ENCODE results near the gene STXBP3. TPM values are rescaled to one million over a fixed set of nuclear protein-coding genes. Genes with fewer than 3 reads are reported as not detected.
"Not testable (repeated sequence)": the region's sequence is repeated elsewhere in the genome, so short reads cannot be mapped to it uniquely, and the experiment has no call there.

The STXBP3 gene, protein sequence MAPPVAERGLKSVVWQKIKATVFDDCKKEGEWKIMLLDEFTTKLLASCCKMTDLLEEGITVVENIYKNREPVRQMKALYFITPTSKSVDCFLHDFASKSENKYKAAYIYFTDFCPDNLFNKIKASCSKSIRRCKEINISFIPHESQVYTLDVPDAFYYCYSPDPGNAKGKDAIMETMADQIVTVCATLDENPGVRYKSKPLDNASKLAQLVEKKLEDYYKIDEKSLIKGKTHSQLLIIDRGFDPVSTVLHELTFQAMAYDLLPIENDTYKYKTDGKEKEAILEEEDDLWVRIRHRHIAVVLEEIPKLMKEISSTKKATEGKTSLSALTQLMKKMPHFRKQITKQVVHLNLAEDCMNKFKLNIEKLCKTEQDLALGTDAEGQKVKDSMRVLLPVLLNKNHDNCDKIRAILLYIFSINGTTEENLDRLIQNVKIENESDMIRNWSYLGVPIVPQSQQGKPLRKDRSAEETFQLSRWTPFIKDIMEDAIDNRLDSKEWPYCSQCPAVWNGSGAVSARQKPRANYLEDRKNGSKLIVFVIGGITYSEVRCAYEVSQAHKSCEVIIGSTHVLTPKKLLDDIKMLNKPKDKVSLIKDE
- 118 TPM for total RNA-seq
- polyA plus RNA-seq, result 36.7 TPM

DNA sequence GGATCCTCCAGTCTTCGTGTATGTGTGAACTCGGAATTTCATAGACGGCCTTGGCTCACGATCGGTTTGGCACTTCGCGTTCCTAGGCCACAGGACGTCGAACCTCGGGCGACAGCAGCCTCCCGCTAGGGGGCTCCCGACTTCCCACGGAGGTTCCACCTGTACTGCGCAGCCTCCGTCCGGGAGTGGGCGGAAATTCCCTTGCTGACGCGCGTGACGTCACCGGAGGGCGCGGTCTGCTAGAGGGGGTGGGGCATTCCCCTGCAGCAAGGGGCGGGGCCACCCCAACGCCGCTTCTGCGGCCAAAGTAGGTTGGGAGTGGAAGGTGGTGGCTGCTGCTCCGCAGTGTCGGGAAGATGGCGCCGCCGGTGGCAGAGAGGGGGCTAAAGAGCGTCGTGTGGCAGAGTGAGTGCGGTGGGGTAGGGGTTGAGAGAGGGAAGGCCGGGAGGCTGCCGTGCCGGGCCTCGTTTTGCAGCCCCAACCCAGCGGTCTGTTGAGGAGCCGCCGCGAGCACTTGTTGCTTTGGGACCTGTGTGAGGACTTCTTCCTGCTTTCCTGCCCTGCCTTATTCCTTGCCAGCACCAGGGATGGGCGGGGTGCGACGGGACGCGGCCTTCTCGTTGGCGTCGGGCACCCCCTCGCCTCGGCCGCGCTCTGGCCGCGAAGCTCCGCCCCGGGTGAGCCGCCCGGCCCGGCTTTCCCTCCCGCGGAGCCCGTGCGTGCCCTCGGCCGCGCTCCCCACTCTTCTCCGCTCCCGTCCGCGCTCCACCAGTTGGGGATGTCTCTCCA lies at the start of gene STXBP3:
Gene STXBP3, plus strand, starts transcription at position 293 of the 789 bp plus-strand sequence. Its CDS starts 64 bp downstream, at position 357.
- under 1% methylated on average over 75 of the region's 75 CpGs for WGBS
- H3K4me3 ChIP-seq (ENCODE audit: low read depth, low read length), result peak within 1 kb of the TSS; percentile 83
- peak; percentile 96 for DNase-seq (ENCODE audit: extremely low spot score)
- H3K4me1 ChIP-seq (ENCODE audit: insufficient read depth), result no peaks in the 10 kb centered on the region
- no peaks in the 10 kb centered on the region for H3K36me3 ChIP-seq (ENCODE audit: insufficient read depth)
- peak within 1 kb of the TSS; percentile 96 for H3K27ac ChIP-seq (ENCODE audit: low read depth)

DNA sequence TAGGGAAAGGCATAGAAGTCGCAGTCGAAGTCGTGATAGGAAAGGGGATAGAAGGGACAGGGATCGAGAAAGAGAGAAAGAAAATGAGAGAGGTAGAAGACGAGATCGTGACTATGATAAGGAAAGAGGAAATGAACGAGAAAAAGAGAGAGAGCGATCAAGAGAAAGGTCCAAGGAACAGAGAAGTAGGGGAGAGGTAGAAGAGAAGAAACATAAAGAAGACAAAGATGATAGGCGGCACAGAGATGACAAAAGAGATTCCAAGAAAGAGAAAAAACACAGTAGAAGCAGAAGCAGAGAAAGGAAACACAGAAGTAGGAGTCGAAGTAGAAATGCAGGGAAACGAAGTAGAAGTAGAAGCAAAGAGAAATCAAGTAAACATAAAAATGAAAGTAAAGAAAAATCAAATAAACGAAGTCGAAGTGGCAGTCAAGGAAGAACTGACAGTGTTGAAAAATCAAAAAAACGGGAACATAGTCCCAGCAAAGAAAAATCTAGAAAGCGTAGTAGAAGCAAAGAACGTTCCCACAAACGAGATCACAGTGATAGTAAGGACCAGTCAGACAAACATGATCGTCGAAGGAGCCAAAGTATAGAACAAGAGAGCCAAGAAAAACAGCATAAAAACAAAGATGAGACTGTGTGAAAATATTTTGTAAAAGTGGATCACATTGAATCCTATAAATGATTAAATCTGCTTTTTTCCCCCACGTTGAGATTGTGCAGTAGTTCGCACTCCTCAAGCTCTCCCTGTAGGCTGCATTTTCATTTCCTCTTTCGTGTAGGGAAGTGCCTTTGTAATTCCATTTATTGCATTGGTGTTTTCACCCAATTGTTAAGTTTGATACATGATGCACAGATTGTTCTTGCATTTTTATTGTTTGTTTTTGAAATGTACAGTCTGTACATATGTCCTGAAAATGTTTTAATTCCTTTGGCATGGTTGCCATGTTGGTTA lies 46.8 kb upstream of the STXBP3 start:
- DNase-seq (ENCODE audit: extremely low spot score), result no peak
- 87% methylated on average over 22 of the region's 22 CpGs for WGBS
- Histone ChIP-seq H3K36me3 (ENCODE audit: insufficient read depth) (peaks cover 4% of the 10 kb centered on the region), H3K4me1 (ENCODE audit: insufficient read depth) (no peaks in the 10 kb centered on the region), H3K27ac (ENCODE audit: low read depth) (no peak overlapping the region), H3K4me3 (ENCODE audit: low read depth, low read length) (no peak overlapping the region)

DNA sequence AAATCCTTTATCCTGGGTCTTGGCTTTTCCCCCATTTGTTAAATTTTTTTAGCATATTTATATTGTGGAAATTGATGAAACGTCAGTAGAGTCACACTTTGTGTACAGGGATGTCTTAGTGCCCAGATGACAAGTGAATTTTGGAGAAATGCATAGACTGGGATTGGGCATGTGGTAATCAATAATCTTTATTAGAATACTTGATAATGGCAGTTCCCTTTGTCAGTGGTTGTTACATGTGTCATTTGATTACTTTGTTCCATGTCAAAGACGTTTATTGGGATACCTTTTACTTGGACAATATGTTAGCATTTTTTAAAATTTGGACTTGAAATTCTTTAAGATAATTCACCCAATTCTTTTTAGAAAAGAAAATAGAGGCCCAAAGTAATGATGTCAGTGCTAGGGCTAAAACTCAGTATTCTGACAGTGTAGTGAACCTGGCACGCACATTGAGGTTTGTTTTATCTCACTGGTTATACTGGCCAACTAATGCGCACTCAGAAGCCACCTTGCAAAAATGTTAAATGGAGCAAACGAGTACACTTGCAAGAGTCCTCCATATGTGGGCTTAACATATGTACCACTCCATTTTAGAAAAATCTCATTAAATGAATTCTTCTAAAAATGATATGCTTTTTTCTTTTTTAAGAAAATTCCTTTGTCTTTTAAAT lies 45.2 kb upstream of the STXBP3 start:
- no peak overlapping the region for H3K27ac ChIP-seq (ENCODE audit: low read depth)
- WGBS, result 85% methylated on average over 5 of the region's 5 CpGs
- no peaks in the 10 kb centered on the region for H3K4me1 ChIP-seq (ENCODE audit: insufficient read depth)
- no peak overlapping the region for H3K4me3 ChIP-seq (ENCODE audit: low read depth, low read length)
- no peak for DNase-seq (ENCODE audit: extremely low spot score)
- H3K36me3 ChIP-seq (ENCODE audit: insufficient read depth), result peaks cover 4% of the 10 kb centered on the region

DNA sequence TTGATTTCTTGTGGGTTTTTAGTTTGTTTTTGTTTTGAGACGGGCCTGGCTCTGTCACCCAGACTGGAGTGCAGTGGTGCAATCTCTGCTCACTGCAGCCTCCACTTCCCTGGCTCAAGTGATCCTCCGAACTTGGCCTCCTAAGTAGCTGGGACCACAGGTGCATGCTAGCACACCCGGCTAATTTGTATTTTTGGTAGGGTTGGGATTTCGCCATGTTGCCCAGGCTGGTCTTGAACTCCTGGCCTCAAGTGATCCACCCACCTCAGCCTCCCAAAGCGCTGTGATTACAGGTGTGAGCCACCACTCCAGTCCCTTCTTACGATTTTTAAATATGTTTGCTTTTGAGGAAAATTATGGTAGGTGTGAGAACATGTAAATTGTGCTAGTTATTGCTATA lies 44.4 kb upstream of the STXBP3 start:
- WGBS, result 95% methylated on average over 6 of the region's 6 CpGs
- H3K4me3 ChIP-seq (ENCODE audit: low read depth, low read length); H3K27ac ChIP-seq (ENCODE audit: low read depth); H3K4me1 ChIP-seq (ENCODE audit: insufficient read depth); DNase-seq (ENCODE audit: extremely low spot score); H3K36me3 ChIP-seq (ENCODE audit: insufficient read depth): not testable (repeated sequence)

DNA sequence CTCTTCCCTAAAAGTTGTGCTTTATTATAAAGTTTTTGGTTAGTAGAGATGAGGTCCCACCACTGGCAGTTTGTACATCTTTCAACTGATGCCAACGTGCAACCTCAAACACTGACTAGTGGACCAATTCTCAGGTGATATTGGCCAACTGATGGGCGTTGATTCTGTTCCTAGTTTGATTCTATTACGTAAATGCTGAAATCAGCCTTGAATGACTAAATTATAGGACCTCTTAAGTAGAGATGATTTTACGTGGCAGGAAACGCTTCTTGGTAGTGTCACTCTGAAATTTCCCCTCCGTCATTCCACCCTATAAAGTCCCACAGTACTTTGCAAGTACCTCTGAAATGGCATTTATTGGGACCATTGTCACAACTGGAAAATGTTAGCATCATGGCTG lies 42.5 kb upstream of the STXBP3 start:
- no peaks in the 10 kb centered on the region for H3K4me1 ChIP-seq (ENCODE audit: insufficient read depth)
- 47% methylated on average over 6 of the region's 6 CpGs for WGBS

DNA sequence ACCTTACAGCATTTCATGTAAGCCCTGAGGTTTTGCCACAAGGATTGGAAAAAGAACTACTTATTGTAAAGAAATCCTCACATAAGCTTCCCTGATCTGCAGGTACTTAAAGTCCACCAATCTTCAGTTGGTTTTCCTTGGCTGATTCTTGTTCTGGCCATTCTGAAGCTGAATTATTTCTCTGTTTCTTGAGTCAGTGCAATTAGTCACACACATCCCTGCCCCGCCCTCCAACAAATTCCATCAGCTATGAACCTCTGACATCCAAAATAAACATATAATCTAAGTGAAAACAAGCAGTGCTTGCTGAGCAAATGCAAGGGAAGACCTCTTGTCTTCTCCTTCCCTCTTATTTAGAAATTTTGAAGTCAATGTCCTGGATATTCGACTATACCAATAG lies 42.0 kb upstream of the STXBP3 start:
- no peaks in the 10 kb centered on the region for H3K4me1 ChIP-seq (ENCODE audit: insufficient read depth)
- no peak overlapping the region for H3K4me3 ChIP-seq (ENCODE audit: low read depth, low read length)
- peaks cover 4% of the 10 kb centered on the region for H3K36me3 ChIP-seq (ENCODE audit: insufficient read depth)
- DNase-seq (ENCODE audit: extremely low spot score), result no peak
- WGBS, result 59% methylated on average over 2 of the region's 2 CpGs
- H3K27ac ChIP-seq (ENCODE audit: low read depth), result no peak overlapping the region

More for the DNA sequence above, 42.5 kb upstream of the STXBP3 start:
- no peak for DNase-seq (ENCODE audit: extremely low spot score)
- Histone ChIP-seq H3K36me3 (ENCODE audit: insufficient read depth) (peaks cover 4% of the 10 kb centered on the region), H3K4me3 (ENCODE audit: low read depth, low read length) (no peak overlapping the region), H3K27ac (ENCODE audit: low read depth) (no peak overlapping the region)

DNA sequence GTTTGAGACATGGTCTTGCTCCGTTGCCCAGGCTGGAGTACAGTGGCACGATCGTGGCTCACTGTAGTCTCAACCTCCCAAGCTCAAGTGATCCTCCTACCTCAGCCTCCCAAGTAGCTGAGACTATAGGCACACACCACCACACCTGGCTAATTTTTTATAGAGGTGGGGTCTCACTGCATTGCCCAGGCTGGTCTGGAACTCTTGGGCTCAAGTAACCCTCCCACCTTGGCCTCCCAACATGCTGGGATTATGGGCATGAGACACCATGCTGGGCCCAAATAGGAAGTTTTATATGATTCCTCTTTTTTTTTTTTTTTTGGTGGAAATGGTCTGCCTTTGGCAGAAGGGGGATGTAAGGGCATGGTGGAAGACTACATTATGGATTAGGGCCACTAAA lies 39.8 kb upstream of the STXBP3 start:
- WGBS, result 92% methylated on average over 3 of the region's 3 CpGs
- DNase-seq (ENCODE audit: extremely low spot score), result no peak
- Histone ChIP-seq H3K36me3 (ENCODE audit: insufficient read depth) (peaks cover 2% of the 10 kb centered on the region), H3K4me3 (ENCODE audit: low read depth, low read length) (no peak overlapping the region), H3K4me1 (ENCODE audit: insufficient read depth) (no peaks in the 10 kb centered on the region), H3K27ac (ENCODE audit: low read depth) (no peak overlapping the region)

DNA sequence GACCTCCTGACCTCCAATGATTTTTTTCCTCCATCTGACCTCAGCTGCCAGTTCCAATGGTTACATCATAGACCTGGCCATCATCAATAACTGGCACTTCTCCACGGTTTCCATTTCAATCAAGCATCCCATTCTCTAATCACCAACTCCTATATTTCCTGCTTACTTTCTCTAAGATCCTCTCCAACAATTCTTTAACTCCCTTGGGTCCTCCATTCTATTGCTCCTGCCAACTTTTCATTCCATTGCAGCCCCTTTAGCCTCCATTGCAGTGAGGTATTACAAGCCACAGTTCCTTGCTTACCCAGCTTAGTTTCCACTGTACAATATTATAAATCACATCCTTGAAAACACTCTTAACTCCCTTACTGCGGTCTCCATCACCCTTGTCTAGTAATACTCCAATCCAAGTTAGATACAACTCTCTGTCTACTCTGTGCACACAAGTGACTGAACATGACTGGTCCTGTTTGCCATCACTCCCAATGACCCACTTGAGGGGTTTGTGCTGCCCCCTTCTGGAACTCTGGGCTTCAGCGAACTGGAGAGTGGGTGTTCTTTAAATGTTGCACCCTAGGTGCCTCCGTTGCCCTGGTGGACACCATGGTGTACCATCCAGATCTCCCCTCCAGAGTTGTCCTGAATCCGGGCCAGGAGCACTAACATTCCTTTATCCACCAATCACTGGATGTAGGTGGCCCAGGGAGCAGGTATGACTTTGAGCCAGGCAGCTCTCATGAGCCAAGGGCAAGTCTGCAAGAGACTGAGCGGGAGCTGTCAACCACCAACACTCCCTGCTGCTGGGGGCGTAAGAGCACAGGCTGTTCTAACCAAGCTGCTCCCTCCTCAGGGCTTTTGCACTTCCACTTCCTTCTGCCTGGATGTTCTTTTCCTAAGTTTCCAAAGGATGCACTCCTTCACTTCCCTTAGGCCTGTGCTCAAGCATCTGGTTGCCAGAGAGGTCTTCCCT lies 37.5 kb upstream of the STXBP3 start:
- no peaks in the 10 kb centered on the region for H3K4me1 ChIP-seq (ENCODE audit: insufficient read depth)
- peaks cover 2% of the 10 kb centered on the region for H3K36me3 ChIP-seq (ENCODE audit: insufficient read depth)
- WGBS, result 68% methylated on average over 7 of the region's 7 CpGs
- H3K4me3 ChIP-seq (ENCODE audit: low read depth, low read length), result no peak overlapping the region
- H3K27ac ChIP-seq (ENCODE audit: low read depth), result no peak overlapping the region
- no peak for DNase-seq (ENCODE audit: extremely low spot score)

DNA sequence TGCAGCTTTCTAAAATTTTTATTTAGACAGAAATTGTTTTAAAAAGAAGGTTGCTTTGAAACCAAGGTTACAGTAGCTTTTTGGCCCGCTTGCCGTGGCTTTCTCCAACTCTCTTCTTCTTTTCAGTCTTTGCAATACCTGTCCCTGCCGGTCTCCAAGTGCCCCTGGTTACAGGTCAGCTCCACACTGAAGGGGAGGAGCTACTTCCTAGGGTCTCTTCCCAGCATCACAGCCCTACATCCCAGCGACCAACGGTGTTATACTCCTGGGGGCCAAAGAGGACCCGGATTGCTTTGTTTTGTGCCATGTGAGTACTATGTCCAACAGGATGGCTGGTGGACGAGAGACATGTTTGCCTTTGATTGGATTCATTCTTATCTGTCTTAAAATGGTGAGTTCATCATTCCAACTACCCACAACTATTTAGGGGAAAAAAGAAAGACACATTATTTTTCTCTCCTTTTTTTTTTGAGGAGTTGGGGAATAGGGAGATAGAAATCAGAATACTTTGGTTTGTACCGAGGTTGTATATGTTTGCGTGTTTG lies 33.8 kb upstream of the STXBP3 start, which contains the start of gene FNDC7:
Gene FNDC7, plus strand, starts transcription at position 303 of the 545 bp plus-strand sequence. Its CDS starts 26 bp downstream, at position 329.
- Histone ChIP-seq H3K4me1 (ENCODE audit: insufficient read depth) (no peaks in the 10 kb centered on the region), H3K36me3 (ENCODE audit: insufficient read depth) (no peaks in the 10 kb centered on the region), H3K27ac (ENCODE audit: low read depth) (no peak within 1 kb of the TSS), H3K4me3 (ENCODE audit: low read depth, low read length) (no peak within 1 kb of the TSS)
- 46% methylated on average over 9 of the region's 9 CpGs for WGBS
- no peak for DNase-seq (ENCODE audit: extremely low spot score)

DNA sequence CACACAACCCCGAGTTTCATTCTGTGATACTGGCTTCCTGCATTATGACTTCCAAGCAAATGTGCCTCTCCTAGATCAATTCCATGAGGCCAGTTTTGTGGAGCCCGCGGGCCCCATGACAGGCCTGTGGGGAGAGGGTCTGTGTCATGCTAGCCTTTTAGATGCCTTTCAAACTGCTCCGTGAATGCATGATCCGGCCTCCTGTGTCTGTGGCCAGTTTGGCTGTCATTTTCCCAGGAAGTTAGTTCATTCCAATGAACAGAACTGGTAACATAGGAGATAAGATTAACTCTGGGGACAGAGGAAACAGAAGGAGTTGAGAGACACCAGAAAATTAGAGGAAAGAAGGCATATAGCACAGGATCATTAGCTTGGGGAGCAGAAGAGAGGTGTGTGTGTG lies 30.5 kb upstream of the STXBP3 start:
- H3K4me3 ChIP-seq (ENCODE audit: low read depth, low read length), result no peak overlapping the region
- H3K27ac ChIP-seq (ENCODE audit: low read depth), result no peak overlapping the region
- WGBS, result 83% methylated on average over 5 of the region's 5 CpGs
- H3K36me3 ChIP-seq (ENCODE audit: insufficient read depth), result no peaks in the 10 kb centered on the region
- no peaks in the 10 kb centered on the region for H3K4me1 ChIP-seq (ENCODE audit: insufficient read depth)
- DNase-seq (ENCODE audit: extremely low spot score), result no peak

DNA sequence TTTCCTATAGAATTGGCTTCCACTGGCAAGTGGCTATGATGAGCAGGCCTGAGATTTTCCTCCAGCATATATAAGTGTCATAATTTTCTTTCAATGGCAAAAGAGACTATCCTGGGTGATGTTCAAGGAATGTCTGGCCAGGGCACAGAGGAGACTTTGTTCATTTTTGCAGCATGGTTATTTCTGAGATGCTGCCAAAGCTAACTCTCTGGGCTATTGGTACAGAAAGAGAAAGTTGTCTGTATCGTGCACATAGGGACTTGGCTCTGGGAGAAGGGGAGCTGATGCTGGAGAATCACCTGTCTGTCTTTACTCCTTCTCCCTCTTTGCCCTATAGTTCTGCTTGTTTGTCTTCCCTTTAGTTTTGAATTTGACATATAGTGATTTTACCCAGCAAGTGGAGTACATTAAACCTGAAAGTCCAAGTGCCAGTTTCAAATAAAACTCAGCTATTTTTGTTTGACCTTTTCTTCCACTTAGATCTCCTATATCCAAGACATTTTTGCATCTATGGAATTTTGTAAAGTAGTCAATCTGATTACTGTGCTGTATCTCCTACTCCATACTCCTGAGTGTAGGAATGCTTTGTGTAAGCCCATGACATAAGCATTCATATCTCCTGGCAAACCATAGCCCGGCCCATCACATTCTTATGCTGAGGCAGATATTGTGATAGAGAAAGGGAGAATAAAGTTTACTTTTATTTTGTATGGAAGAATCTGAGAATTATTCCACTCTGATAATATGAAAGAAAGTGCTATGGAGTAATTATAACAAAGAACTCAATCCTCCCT lies 29.8 kb upstream of the STXBP3 start:
- Histone ChIP-seq H3K4me1 (ENCODE audit: insufficient read depth) (no peaks in the 10 kb centered on the region), H3K4me3 (ENCODE audit: low read depth, low read length) (no peak overlapping the region), H3K27ac (ENCODE audit: low read depth) (no peak overlapping the region), H3K36me3 (ENCODE audit: insufficient read depth) (no peaks in the 10 kb centered on the region)
- 51% methylated on average over 2 of the region's 2 CpGs for WGBS
- no peak for DNase-seq (ENCODE audit: extremely low spot score)
